NCI-H2227 (cell line): ENCODE measurements around the gene IGLL5.

ENCODE experiments used
- DNase-seq: peaks from one replicate; lab custom pipeline; 2025; ENCODE audit not compliant: unreplicated experiment; lab: John Stamatoyannopoulos, UW

The IGLL5 gene

GRCh38 chr22:22858559-22858937 lies 29.1 kb upstream of the IGLL5 start:
- DNase-seq: no peak

GRCh38 chr22:22863001-22863400 lies 24.6 kb upstream of the IGLL5 start:
- no peak for DNase-seq

- no peak for DNase-seq
Observed at GRCh38 chr22:22865311-22866072, 22.1 kb upstream of the IGLL5 start.

- no peak for DNase-seq
Observed at GRCh38 chr22:22866381-22867111, 21.1 kb upstream of the IGLL5 start.

- DNase-seq: no peak
Observed at GRCh38 chr22:22867996-22868715, 19.5 kb upstream of the IGLL5 start.

- DNase-seq: no peak
Observed at GRCh38 chr22:22870577-22871404, 16.8 kb upstream of the IGLL5 start.

- no peak for DNase-seq
Observed at GRCh38 chr22:22871536-22872278, 15.9 kb upstream of the IGLL5 start.

GRCh38 chr22:22872722-22873708 lies 14.6 kb upstream of the IGLL5 start:
- DNase-seq: no peak

GRCh38 chr22:22877523-22878210 lies 9.9 kb upstream of the IGLL5 start:
- peak; percentile 40 for DNase-seq

GRCh38 chr22:22878211-22878570 lies 9.4 kb upstream of the IGLL5 start:
- DNase-seq: no peak

GRCh38 chr22:22878801-22879674 lies 8.6 kb upstream of the IGLL5 start:
- DNase-seq: no peak

GRCh38 chr22:22879675-22880155 lies 7.9 kb upstream of the IGLL5 start:
- DNase-seq: no peak

- DNase-seq: no peak
Observed at GRCh38 chr22:22880645-22881044, 7.0 kb upstream of the IGLL5 start.

- no peak for DNase-seq
Observed at GRCh38 chr22:22881116-22882000, 6.3 kb upstream of the IGLL5 start.

GRCh38 chr22:22882033-22882717 lies 5.4 kb upstream of the IGLL5 start:
- no peak for DNase-seq
